ENCODE results near the gene MEIS3.

DNA sequence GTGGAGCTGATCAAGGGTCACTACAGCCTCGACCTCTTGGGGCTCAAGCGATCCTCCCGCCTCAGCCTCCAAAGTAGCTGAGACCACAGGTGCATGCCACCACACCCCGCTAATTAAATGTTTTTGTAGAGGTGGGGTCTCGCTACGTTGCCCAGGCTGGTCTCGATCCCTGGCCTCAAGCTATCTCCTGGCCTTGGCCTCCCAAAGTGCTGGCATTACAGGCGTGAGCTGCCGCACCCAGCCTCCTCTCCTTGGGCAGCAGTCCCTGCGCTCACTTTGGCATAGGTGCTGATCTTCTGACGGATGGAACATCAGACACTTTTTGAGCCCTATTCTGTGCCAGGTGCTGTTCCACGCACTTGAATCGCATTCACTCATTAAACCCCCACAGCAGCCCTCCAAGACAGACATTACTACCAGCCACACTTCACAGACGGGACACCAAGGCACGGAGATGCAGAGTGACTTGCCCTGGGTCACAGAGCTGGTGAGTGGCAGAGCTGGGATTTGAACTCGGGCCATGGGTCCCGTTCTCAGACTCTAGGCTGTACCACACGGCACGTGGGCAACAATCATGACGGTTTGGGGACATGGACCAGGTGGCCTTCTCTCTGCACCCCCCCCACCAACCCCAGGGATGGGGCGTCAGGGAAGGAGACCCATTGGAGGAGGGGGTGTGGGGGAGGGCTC is 3.2 kb downstream of the MEIS3 start:
- no peak for TF ChIP-seq EZH2phosphoT487 (IDR thresholded peaks at IDR 0.05)
- TF ChIP-seq, protein P1, sequence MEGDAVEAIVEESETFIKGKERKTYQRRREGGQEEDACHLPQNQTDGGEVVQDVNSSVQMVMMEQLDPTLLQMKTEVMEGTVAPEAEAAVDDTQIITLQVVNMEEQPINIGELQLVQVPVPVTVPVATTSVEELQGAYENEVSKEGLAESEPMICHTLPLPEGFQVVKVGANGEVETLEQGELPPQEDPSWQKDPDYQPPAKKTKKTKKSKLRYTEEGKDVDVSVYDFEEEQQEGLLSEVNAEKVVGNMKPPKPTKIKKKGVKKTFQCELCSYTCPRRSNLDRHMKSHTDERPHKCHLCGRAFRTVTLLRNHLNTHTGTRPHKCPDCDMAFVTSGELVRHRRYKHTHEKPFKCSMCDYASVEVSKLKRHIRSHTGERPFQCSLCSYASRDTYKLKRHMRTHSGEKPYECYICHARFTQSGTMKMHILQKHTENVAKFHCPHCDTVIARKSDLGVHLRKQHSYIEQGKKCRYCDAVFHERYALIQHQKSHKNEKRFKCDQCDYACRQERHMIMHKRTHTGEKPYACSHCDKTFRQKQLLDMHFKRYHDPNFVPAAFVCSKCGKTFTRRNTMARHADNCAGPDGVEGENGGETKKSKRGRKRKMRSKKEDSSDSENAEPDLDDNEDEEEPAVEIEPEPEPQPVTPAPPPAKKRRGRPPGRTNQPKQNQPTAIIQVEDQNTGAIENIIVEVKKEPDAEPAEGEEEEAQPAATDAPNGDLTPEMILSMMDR (IDR thresholded peaks at IDR 0.05): no peak
- no peak for TF ChIP-seq EZH2 (IDR thresholded peaks at IDR 0.05)

Measured in neural progenitor cell (in vitro differentiated cells).